Keratinocyte (primary cell): ENCODE data around the gene MMS19. TPM values are rescaled to one million over a fixed set of nuclear protein-coding genes. Genes with fewer than 3 reads are reported as not detected.

Source experiments
- DNase-seq: peaks from one replicate; pipeline ENCODE4 v3.0.0-alpha.2; 2011; ENCODE audit warnings: low read depth, missing footprints, low spot score
- FAIRE-seq: peaks from 2 replicates; lab custom pipeline; 2011; peaks lifted over from hg19 to GRCh38; lab: Jason Lieb, UNC
- H2AFZ ChIP-seq: 2 replicates; pipeline ENCODE4 v1.6.0; 2012; ENCODE audit warnings: low read length, control low read depth, inconsistent platforms; ENCODE audit not compliant: control insufficient read depth
- H3K27ac ChIP-seq: 2 replicates; pipeline ENCODE4 v1.5.1; 2011; ENCODE audit warnings: low read length; ENCODE audit not compliant: control insufficient read depth, insufficient read depth
- H3K27me3 ChIP-seq: 3 replicates; pipeline ENCODE4 v1.6.0; 2011; ENCODE audit warnings: low read length; ENCODE audit not compliant: control insufficient read depth, insufficient read depth; ENCODE audit errors: extremely low read depth
- H3K36me3 ChIP-seq, 2 experiments: 2 replicates in 1 of 2; 3 replicates in 1 of 2; pipeline ENCODE4 v1.5.1; 2011; ENCODE audit warnings: low read length in 2 of 2, mild to moderate bottlenecking in 1 of 2; ENCODE audit not compliant: control insufficient read depth in 2 of 2, insufficient read depth in 2 of 2; ENCODE audit errors: extremely low read depth in 1 of 2
- H3K4me1 ChIP-seq: 3 replicates; pipeline ENCODE4 v1.5.1; 2011; ENCODE audit warnings: low read length; ENCODE audit not compliant: control insufficient read depth, insufficient read depth; ENCODE audit errors: extremely low read depth
- H3K4me2 ChIP-seq: 3 replicates; pipeline ENCODE4 v1.6.0; 2011; ENCODE audit warnings: low read depth, low read length; ENCODE audit not compliant: control insufficient read depth, insufficient read depth; ENCODE audit errors: extremely low read depth
- H3K4me3 ChIP-seq, 3 experiments: fragments of 200-600 bp in 1 of 3; sonication (generic) in 1 of 3; 2 replicates in 2 of 3; 3 replicates in 1 of 3; pipeline ENCODE4 v1.5.1; 2011 to 2016; ENCODE audit warnings: low read length in 3 of 3, mild to moderate bottlenecking in 3 of 3, control low read depth in 2 of 3, inconsistent platforms in 1 of 3, low read depth in 1 of 3, mixed read lengths in 1 of 3, mixed run types in 1 of 3, moderate library complexity in 1 of 3; ENCODE audit not compliant: control insufficient read depth in 2 of 3, insufficient read depth in 2 of 3; ENCODE audit errors: extremely low read depth in 1 of 3
- H3K79me2 ChIP-seq: 2 replicates; pipeline ENCODE4 v1.6.0; 2012; ENCODE audit warnings: low read length; ENCODE audit not compliant: control insufficient read depth, insufficient read depth
- H3K9ac ChIP-seq: 3 replicates; pipeline ENCODE4 v1.6.0; 2011; ENCODE audit warnings: low read length; ENCODE audit not compliant: control insufficient read depth, insufficient read depth; ENCODE audit errors: extremely low read depth
- H3K9me1 ChIP-seq: 3 replicates; pipeline ENCODE4 v1.6.0; 2011; ENCODE audit warnings: low read length; ENCODE audit not compliant: control insufficient read depth, insufficient read depth; ENCODE audit errors: extremely low read depth
- H3K9me3 ChIP-seq: 2 replicates; pipeline ENCODE4 v1.5.1; 2012; ENCODE audit warnings: low read depth, low read length; ENCODE audit not compliant: control insufficient read depth
- H4K20me1 ChIP-seq: 3 replicates; pipeline ENCODE4 v1.6.0; 2011; ENCODE audit warnings: low read length; ENCODE audit not compliant: control insufficient read depth, insufficient read depth; ENCODE audit errors: extremely low read depth
- EZH2 ChIP-seq: IDR thresholded peaks from one replicate; pipeline ENCODE4 v1.6.1; 2012; ENCODE audit warnings: inconsistent platforms, mild to moderate bottlenecking, low read length, moderate library complexity
- dilution Hi-C: fragments of 300-500 bp; cut with MboI; formaldehyde crosslinking; loops from one replicate; pipeline ENCODE4 v1.7.0; 2020; ENCODE audit warnings: low sequenced_read_pairs; ENCODE audit not compliant: extremely low pct_ligation_motif_present
- polyA plus RNA-seq, 5 experiments: library from polyadenylated mRNA; depleted of rRNA in 3 of 5; stranded (reverse) in 3 of 5; stranded (forward) in 1 of 5; unstranded in 1 of 5; fragments of >200 nt; gene quantifications; 1 replicate in 1 of 5; 2 replicates in 3 of 5; 3 replicates in 1 of 5; pipeline versions ENCODE4 v1.2.1 to v1.2.3, GENCODE V29; 2011 to 2012; ENCODE audit warnings: missing spikeins in 2 of 5, low read depth in 1 of 5, low replicate concordance in 1 of 5
- TF ChIP-seq, protein P1 (sequence below), 3 experiments: IDR thresholded peaks in 1 of 3; conservative IDR thresholded peaks in 1 of 3; optimal IDR thresholded peaks in 1 of 3; 2 replicates in 2 of 3; 3 replicates in 1 of 3; pipeline versions ENCODE3 to v1.5.1; 2011; ENCODE audit warnings: low read length in 3 of 3, mild to moderate bottlenecking in 3 of 3, moderate library complexity in 2 of 3, control low read depth in 1 of 3, inconsistent platforms in 1 of 3; ENCODE audit not compliant: insufficient read depth in 2 of 3; ENCODE audit errors: extremely low read depth in 1 of 3

MMS19 gene
- polyA plus RNA-seq, 1 donor (not counting 4 experiments of a cell fraction or from before 2014, with no cell fraction given), result 72.5 TPM

DNA sequence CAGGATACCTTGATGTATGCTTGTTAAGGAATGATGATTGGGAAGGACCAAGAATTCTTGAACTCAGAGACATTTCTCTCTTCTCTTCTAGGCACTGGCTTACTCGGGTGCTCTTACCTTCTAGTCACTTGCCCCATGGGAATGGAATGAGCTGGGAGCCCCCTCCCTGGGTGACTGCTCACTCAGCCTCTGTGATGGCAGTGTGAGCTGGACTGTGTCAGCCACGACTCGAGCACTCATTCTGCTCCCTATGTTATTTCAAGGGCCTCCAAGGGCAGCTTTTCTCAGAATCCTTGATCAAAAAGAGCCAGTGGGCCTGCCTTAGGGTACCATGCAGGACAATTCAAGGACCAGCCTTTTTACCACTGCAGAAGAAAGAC is 41.5 kb downstream of the MMS19 start:
- no peaks in the 10 kb centered on the region for H3K4me1 ChIP-seq
- H3K9ac ChIP-seq, result no peak overlapping the region
- H3K27ac ChIP-seq, result no peak overlapping the region
- peaks cover 62 to 63% of the 10 kb centered on the region in 2 experiments for H3K36me3 ChIP-seq
- H2AFZ ChIP-seq, result no peak overlapping the region
- no peaks in the 10 kb centered on the region for H3K9me1 ChIP-seq
- DNase-seq (no peak), FAIRE-seq (no peak)
- H3K27me3 ChIP-seq, result no peaks in the 10 kb centered on the region
- H3K4me2 ChIP-seq, result no peak overlapping the region
- TF ChIP-seq, protein P1, sequence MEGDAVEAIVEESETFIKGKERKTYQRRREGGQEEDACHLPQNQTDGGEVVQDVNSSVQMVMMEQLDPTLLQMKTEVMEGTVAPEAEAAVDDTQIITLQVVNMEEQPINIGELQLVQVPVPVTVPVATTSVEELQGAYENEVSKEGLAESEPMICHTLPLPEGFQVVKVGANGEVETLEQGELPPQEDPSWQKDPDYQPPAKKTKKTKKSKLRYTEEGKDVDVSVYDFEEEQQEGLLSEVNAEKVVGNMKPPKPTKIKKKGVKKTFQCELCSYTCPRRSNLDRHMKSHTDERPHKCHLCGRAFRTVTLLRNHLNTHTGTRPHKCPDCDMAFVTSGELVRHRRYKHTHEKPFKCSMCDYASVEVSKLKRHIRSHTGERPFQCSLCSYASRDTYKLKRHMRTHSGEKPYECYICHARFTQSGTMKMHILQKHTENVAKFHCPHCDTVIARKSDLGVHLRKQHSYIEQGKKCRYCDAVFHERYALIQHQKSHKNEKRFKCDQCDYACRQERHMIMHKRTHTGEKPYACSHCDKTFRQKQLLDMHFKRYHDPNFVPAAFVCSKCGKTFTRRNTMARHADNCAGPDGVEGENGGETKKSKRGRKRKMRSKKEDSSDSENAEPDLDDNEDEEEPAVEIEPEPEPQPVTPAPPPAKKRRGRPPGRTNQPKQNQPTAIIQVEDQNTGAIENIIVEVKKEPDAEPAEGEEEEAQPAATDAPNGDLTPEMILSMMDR (optimal IDR thresholded peaks at IDR 0.05 in 1 of 3, IDR thresholded peaks at IDR 0.05 in 1 of 3, conservative IDR thresholded peaks at IDR 0.05 in 1 of 3; ENCODE audit: extremely low read depth in 1 of 3, insufficient read depth in 2 of 3, low read length in 3 of 3), result no peak
- no peak for TF ChIP-seq EZH2
- H3K4me3 ChIP-seq, result no peak overlapping the region
- dilution Hi-C loops, result no loop called here
- peaks cover 12% of the 10 kb centered on the region for H3K79me2 ChIP-seq
- no peaks in the 10 kb centered on the region for H3K9me3 ChIP-seq
- no peaks in the 10 kb centered on the region for H4K20me1 ChIP-seq

DNA sequence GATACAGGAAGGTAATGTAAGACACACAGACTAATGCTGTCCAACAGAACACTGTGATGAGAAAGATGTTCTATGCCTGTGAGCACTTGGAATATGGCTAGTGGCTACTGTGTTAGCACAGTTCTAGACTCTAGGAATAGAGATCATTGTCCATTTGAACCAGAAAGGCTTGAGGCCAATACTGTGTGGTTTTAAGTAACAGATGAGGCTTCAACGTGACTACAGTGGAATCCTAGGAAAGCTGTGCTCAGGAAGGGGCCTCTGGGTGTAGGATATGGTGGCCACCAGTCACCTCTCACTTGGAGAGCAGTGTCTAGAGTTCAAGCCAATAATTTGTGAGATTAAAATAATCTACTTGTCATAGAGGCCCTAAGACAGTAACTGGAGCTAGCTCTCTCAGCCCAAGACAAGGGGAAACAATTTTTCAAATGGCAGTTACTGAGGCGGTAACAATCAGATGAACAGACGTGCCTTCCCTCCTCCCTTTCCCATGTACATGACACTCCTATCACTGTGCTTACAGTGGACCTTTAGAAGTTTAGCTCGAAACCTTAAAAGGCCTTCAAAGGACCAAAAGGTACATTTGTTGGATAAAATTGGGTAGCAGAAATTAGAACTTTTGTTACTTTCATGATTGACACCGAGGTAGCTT is 42.1 kb downstream of the MMS19 start:
- Histone ChIP-seq H3K27me3 (no peaks in the 10 kb centered on the region), H4K20me1 (no peaks in the 10 kb centered on the region), H3K4me1 (no peaks in the 10 kb centered on the region), H3K9me3 (no peaks in the 10 kb centered on the region), H3K79me2 (peaks cover 17% of the 10 kb centered on the region), H3K9me1 (no peaks in the 10 kb centered on the region), H3K4me3 (no peak overlapping the region), H3K9ac (no peak overlapping the region), H3K36me3 (peaks cover 60 to 66% of the 10 kb centered on the region in 2 experiments), H2AFZ (no peak overlapping the region), H3K4me2 (no peak overlapping the region), H3K27ac (no peak overlapping the region)
- FAIRE-seq (no peak), DNase-seq (no peak)
- TF ChIP-seq, protein P1 (optimal IDR thresholded peaks at IDR 0.05 in 1 of 3, IDR thresholded peaks at IDR 0.05 in 1 of 3, conservative IDR thresholded peaks at IDR 0.05 in 1 of 3; ENCODE audit: extremely low read depth in 1 of 3, insufficient read depth in 2 of 3, low read length in 3 of 3), result no peak
- TF ChIP-seq EZH2, result no peak
- dilution Hi-C loops, result no loop called here
